Activated CD8-positive, alpha-beta memory T cell treated with anti-CD3 and anti-CD28 coated beads for 48 hours (primary cell): ENCODE data around the gene NATD1.

Experiments used
- DNase-seq, 3 experiments: peaks; one replicate each; pipeline ENCODE4 v3.0.0-alpha.2; 2020; ENCODE audit warnings: low read depth in 2 of 3, low spot score in 2 of 3

NATD1 gene

DNA sequence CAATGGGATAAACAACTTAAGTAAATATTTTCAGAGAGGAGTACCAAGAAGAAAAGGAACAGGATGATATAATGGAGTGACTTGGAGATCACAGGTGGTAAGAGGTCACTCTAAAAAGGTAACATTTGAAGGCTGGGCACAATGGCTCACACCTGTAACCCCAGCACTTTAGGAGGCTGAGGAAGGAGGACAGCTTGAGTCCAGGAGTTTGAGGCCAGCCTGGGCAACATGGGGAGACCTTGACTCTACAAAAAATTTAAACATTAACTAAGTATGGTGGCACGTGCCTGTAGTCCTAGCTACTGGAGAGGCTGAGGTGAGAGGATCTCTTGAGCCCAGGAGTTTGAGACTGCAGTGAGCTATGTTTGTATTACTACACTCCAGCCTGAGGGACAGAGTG, 35.9 kb downstream of the NATD1 start:
- DNase-seq = no peak

DNA sequence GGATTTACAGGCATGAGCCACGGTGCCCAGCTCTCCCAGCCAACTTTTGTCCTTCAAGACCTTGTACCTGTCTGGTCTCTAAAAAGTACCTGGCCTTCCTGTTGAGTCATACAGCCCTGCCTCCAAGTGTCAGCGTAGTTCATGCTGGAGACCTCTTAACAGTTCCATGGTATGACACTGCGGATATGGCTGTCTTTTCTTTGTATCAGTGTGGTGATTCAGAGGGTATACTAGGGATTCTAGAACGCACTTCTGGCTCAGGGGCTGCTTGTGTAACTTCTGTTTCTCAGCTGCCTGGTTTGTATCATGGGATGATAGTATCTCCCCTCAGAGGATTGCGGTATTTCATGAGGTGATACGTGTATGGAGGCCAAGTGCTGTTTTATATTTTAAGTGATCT, 37.3 kb downstream of the NATD1 start:
- no peak for DNase-seq

DNA sequence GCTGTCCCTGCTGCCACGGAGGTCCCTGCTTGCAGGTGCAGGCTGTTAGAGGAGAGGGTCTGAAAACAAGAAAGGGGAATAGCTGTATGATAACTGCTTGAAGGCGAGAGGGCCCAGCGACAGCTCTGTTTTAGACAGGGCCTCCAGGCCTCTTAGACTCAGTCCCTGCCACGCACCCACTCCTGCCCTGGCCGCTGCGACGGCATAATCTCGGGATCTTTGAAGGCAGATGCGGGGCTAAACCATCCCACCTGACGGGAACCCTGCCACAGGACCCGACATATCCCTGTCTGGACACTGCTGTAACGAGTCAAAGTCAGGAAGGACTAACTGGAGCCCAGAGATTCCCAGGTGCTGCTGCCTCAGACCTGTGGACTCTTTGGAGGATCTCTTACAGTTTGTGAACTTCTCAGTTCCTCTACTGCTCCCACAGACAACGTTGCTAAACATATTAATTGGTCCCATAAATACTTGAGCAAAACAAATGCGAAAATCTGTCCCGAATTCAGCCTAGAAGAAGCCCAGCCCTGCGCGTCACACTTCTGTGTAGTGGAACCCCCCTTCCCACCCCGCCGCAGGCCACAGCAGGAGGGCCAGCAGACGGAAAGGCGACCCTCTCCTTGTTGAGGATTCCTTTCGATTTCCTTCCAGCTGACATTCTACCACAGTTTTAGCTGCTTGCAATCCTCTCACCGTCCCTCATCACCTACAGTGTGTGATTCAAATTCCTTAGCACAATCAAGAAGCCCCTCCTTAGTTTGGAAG, 38.3 kb downstream of the NATD1 start:
- peak in 1 of 3 experiments; percentile 14 for DNase-seq

GRCh38 chr17:21214015-21214776, 39.0 kb downstream of the NATD1 start, which contains the start of gene TMEM11:
TMEM11 (minus strand) TSS chr17:21214161; CDS start chr17:21214152, 9 bp downstream.
- peak; percentile 86 to 93 (median 90) for DNase-seq

- DNase-seq = peak in 1 of 3 experiments; percentile 7
These were observed 39.6 kb downstream of the NATD1 start for GRCh38 chr17:21213638-21214014.

GRCh38 chr17:21212826-21213637, 40.2 kb downstream of the NATD1 start:
- no peak for DNase-seq

DNA sequence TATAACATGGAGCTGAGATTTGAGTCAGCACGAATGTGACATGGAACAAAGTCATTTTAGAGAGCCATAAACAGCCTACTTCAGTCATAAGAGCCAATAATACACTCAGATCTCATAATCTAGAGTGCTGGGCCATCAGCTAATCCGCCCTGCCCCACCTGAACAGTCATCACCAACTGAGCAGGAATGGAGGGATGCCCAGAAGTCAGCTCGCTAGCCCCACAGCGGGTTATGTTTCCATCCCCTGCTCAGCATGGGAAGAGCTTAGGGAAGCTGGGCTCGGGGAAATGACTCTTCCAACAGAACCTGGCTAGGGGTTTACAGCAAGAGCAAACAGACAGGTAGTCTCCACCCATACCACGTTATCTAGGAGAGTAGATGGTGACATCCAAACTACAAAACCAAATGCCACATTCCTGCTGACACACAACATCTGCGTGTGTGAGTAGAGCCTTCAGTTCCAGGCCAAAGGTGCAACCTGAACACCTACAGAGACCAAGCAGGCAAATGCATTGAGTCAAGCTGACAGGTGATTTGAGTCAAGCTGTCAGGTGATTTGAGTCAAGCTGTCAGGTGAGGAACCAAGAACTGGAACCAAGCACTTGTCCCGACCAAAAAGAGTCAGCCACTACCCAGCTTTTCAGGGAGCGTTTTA, 41.3 kb downstream of the NATD1 start:
- DNase-seq = no peak

DNA sequence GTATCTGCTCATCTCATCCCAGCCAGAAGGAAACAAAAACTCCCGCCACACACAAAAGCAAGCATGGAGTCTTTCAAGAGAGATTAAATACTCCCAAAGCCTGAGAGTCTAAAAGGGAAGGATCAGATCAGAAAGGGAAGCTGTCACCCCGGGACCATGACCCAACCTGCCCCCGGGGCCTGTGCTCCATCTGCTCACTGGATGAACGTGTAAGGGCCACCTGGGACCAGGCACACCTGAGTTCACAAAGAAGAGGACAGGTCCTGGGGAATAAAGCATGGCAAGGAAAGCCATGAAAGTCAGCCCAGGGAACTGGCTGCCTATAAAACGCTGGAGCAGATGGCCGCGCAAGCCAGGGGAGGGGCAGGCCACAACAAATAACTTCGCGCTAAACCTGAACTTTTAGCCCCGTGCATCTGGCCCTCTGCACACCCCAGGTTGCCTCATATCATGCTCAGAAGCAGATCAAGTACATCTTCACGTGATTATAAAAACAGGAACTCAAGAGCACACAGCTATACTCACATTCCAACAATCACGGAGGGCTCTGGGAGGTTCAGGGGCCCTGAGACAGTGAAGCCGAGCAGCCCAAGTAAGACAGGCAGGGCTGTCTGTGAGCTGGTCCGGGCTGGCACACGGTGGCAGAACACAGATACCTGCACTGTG, 42.7 kb downstream of the NATD1 start:
- DNase-seq = no peak

- no peak for DNase-seq
These were observed 43.6 kb downstream of the NATD1 start for GRCh38 chr17:21209511-21210175.

- DNase-seq = no peak
These were observed 44.9 kb downstream of the NATD1 start for GRCh38 chr17:21208352-21208751.

GRCh38 chr17:21204935-21205334, 48.3 kb downstream of the NATD1 start:
- no peak for DNase-seq

DNA sequence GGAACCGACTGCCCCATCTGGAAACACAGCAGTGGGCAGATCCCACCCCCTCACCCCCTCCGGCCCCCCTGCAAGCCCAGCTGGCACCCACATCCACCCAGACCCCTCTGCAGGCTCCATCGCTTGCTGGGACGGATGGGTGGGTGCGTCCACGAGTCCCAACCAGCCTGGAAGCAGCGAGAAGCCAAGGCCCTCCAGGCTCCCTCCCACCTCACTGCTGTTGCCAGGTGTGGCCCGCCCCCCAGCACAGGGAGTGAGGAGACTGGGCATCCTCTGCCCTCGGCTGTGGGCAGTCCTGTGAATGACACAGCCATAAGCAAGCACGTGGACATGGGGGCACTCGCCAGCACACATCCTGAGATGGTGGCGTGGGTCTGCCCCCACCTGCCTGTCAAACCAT, 50.7 kb downstream of the NATD1 start:
- DNase-seq = no peak

- DNase-seq = no peak
These were observed 51.3 kb downstream of the NATD1 start for GRCh38 chr17:21201874-21202273.

DNA sequence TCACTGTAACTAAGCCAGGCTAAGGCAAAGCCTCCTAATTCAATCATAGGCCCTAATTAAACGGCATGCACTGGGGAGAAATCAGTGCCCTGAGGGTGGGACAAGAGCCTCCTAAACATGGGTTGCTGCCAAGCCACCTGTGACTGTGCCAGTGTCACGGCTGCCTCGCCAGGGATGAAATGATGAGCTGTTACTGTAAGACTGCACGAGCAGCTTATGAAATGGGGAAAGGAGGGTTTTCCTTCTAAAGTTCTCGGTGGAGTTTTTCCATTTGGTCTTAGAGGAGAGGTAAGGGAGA, 52.0 kb downstream of the NATD1 start:
- DNase-seq = no peak

GRCh38 chr17:21200590-21201297, 52.5 kb downstream of the NATD1 start:
- no peak for DNase-seq

DNA sequence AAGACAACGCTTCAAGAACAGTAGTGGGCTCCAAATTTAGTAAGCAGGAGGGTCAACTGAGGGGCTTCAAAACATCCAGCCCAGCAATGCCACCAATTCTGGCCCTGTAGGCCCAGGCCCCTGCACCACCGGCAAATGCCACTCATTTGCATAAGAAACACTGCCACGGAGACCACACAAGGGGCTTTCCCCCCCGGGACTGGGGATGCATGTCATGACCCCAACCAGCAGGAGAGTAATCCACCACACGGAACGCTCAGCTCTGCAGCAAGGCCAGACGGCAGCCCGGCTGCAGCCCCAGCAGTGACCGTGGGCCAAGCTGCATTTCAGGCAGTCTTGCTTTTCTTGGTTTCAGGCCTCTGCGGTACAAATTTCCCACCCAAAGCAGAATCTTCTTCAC, 53.4 kb downstream of the NATD1 start:
- DNase-seq = no peak

GRCh38 chr17:21199311-21199710, 53.9 kb downstream of the NATD1 start:
- no peak for DNase-seq

DNA sequence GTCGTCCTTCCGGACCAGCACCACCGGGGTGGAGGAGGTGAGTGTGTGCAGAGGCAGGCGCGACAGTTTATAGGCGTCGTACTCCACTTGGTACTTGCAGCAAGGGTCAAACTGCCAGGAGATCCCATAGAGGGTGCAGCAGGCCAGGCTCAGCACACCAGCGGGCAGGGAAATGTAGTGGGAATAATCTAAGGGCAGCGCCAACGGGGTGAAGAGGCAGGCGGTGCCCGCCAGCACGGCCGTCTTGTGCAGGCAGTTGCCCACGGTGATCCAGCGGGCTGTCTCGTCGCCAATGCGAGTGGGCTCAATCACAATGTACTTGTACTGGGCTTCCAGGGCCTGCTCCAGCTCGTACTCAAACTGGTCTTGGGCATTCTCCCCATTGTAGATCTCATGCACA, 54.8 kb downstream of the NATD1 start:
- no peak for DNase-seq

DNA sequence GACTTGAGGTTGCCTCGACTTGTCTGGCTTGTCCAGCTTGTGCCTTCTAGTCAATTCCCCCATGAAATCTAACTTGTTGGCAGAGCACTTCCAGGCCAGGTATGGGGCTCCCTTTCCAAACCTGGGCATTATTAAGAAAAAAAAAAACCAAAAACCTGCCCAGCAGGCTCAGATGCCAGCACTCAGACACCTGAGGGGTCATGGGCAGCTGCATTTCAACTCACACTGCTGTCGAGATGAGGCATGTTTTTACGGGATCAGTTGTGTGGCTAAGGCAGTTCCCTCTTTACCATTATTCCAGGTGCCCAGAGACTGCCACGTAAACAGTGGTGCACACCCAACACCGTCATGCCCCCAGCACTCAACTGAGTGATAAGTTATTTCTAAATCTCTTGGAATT, 57.1 kb downstream of the NATD1 start:
- no peak for DNase-seq

DNA sequence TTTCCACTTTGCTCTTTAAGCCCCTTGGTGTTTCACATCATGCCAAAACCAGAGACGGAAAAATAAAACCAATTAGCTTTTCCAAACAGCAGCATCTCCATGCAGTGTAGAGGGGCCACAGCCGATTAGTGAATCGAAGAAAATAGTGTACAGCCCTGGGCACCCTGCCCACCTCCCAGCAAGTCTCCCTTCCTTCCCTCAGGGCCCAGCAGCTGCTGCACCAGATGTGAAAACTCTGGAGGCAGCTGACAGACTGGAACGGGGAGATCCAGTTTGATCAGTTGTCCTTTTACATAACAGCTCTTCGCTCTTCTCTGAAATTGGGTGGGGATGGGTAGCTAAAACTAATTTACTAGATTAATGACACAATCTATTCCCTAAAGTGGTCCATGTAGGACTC, 58.5 kb downstream of the NATD1 start:
- no peak for DNase-seq
